GM21423 (cell line): ENCODE results near the gene TLNRD1.
A peak's percentile ranks its signal among the peaks of the same experiment; 100 is the strongest.
"Not testable (repeated sequence)": the region's sequence is repeated elsewhere in the genome, so short reads cannot be mapped to it uniquely, and the experiment has no call there.

Experiments
- ATAC-seq: cut with Tn5 transposase; IDR thresholded peaks from one replicate; pipeline ENCODE4 v1.9.1; 2021; ENCODE audit warnings: mild to moderate bottlenecking, moderate library complexity; ENCODE audit not compliant: unreplicated experiment

TLNRD1 gene

DNA sequence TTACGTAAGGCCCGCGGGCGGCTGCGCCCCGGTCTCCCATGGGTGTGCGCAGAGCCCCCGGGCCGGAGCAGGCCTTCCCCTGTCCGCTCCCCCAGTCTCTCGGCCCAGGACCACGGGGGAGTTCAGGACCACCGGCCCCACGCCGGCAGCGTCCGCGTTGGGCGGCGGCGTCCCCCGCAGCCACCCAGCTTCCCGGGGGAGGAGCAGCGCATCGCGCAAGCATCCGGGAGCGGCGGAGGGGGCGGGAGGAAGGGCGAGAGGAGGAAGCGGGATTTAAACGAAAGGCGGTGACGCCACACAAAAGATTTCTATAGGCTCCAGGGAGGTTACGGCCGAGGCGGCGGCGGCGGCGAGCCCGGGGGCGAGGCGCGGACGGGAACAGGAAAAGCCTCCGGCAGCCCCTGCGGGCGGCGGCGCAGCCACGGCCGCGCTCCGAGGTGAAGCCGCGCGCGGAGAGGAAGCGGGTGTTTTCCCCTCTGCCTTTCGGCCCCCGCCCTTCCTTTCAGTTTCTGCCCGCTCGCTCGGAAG is at the start of gene TLNRD1:
Gene TLNRD1 (plus strand): TSS at position 300 of the 528 bp plus-strand sequence. CDS start 1,349 bp downstream, outside the sequence.
- ATAC-seq = peak; percentile 48

DNA sequence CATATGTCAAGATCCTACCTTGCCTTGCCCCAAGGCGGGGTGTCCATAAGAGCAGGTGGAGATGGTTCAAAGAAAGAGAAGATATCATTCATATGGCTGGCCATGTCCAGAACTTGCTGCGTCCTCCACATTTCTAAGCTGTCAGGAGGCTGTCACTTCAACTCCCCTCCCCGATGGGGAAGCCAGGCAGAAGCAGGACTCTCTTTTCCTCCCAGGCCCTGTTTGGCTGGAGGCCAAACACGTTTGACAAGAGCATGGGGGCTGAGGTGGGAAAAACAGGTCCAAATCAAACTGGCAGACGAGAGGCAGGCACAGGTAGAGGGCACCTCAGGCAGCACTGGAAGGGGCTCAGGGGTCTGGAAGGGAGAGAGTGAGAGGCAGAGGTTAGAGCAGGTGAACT is 48.8 kb upstream of the TLNRD1 start:
- no peak for ATAC-seq

DNA sequence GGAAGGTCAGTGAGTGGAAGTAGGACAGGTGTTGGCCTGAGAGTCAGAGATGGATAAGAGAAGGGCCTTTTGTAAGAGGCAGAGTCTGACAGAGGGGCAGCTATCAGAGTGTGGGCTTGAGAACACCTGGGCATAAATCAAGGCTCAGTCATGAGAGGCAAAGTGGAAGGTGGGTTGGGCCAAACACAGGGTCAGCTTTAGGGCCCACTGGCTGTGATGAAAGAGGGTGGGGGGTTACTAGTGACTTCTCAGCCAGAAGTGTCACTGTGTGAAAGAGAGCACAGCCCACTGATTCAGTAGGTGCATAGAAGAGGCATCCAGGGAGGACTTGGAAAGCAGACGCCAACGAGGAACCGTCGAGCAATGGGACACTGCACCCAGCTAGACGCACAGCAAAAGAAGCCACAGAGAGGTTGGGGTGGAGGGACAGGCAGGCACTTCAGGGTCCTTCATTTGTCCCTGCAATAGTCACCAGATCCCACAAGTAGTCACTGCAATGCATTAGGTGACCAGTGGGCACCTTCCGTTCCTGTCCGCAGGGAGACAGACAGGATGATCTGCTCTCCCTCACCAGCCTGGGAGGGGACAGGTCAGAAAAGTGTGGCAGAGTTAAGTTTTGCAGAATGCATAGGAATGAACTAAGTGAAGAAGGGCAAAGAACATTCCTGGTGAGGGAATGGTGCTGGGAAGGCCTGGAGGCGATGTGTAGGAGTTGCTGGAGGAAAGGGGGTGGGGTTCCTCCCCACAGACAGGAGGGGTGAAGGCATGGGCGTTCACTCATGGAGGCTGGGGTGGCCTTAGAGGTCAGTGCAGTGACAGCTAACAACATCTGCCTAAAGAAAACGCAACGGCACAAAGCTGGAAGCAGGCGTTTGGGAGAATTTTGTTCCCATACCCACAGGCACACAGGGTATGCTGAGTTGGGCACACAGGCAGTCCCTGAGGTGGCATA is 47.4 kb upstream of the TLNRD1 start:
- no peak for ATAC-seq

DNA sequence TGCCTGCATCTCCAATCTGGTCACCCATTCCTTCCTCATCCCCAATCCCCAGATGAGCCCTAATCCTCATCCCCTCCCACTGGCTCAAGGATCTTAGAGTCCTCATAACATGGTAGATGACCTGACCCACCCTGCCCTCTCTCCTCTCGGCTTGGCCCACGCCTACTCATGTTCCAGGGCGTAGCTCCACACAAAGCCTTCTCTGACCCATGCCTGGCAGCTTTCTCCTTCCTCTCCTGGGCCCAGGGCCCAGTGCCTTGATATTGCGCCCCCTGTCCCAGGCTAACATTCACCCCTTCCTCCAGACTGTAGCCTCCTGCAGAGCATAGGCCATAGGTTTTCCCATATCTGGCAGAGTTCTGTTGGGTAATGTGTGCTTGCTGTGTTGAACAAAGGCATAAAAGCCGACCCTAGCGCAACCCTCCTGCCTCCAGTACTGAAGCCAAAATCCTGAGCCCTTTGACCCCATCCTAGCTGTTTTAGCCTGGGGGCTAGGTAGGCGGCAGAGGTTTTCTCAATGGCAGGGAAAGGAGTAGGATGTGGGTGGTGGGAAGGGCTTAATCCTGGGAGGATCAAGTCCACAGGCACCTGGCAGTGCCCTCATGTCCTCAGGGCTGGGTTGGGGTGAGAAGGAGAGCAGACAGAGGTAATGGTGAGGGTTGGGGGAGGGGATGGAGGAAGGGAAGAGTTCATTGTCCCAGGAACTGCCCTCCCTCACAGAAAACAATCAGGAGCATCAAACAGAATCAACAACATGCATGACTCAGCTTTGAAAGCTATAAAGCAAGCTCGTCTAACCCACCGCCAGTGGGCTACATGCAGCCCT is 46.6 kb upstream of the TLNRD1 start:
- no peak for ATAC-seq

GRCh38 chr15:80955571-80956452 is 44.9 kb upstream of the TLNRD1 start:
- ATAC-seq = peak; percentile 59

DNA sequence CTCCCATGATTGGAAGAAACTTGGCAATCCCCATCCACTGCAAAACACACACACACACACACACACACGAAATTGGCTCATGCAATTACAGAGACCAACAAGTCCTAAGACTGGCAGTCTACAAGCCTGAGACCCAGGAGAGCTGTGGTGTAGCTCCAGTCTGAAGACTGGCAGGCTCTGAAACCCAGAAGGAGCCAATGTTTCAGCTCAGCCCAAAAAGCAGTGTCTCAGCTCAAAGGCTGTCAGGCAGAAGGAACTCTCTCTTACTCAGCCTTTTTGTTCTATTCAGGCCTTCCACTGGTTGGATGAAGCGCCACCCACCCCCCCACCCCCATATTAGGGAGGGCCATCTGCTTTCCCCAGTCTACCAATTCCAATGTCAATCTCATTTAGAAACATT is 43.2 kb upstream of the TLNRD1 start:
- no peak for ATAC-seq

GRCh38 chr15:80957976-80958375 is 42.7 kb upstream of the TLNRD1 start:
- no peak for ATAC-seq

GRCh38 chr15:80958818-80959495 is 41.8 kb upstream of the TLNRD1 start:
- ATAC-seq = no peak

GRCh38 chr15:80965454-80965853 is 35.3 kb upstream of the TLNRD1 start:
- ATAC-seq = not testable (repeated sequence)

DNA sequence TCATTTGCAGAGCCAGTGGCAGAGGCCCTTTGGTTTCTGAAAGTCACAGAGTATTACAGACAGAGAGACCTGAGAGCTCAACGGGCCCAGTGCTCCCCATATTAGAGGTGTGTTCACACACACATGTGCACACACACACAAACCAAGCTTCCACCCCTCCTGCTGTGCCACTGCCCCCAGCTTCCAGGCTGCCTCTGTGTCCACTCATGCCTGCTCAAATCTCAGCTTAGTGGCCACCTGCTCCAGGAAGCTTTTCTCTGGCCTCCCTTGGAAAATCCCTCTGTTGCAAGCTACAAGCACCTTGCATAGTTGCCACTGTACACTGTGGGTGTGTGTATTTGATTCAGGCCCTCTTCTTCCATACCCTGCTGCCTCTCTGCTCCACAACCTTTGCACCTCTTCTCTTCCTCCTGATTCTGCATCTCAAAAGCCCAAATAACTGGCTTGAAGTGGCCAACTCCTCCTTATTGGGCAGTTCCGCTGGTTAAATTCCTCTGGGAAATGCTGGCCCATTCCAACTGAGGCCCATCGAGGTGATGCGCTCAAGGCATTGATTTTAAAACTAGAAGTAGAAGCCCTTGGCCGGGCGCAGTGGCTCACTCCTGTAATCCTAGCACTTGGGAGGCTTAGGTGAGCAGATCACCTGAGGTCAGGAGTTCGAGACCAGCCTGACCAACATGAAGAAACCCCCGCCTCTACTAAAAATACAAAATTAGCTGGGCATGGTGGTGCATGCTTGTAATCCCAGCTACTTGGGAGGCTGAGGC is 34.1 kb upstream of the TLNRD1 start:
- ATAC-seq = no peak

DNA sequence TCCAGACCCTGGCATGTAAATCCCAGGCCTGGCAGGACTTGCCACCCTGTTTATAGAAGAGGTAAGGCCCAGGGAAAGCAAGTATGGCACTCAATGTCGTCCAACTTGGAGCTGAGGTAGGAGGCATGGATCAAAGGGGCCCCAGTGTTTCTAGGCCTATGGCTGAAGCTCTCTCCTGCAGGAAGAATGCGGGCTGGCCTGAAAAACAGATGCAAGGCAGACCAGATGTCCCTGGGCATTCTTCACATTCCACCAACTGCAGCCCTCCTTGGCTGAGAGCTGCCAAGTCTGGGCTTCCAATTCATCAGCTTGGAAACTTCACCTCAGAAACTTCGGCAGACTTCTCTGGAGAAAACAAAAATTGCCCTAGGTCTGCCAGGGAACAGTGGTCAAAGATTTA is 33.3 kb upstream of the TLNRD1 start:
- ATAC-seq = no peak

DNA sequence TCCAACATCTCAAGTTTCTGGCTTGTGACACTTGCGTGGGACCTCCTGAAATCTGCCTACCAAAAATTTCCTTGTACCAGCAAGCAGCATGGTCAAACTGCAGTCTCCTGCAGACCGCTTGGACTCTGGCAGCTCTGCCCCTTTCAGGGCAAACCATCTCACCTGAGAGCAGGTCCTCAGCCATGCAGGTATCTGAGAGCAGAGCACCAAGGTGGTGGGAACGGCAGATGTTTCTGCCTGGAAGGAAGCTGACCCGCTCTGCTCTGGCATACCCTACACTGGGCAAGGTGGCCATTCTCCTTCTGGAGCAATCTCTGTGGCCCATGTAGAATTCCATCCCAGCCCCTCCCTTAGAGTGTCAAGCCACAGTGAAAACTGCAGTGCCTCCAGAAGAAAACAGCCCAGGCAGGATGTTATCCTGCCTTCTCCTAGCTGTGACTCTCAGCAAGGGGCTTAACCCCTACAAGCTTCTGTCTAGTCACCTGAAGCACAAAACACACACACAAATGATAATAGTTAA is 32.7 kb upstream of the TLNRD1 start:
- no peak for ATAC-seq

GRCh38 chr15:80969316-80969715 is 31.4 kb upstream of the TLNRD1 start:
- no peak for ATAC-seq

- ATAC-seq = no peak
Observed at GRCh38 chr15:80970018-80970657, 30.6 kb upstream of the TLNRD1 start.

DNA sequence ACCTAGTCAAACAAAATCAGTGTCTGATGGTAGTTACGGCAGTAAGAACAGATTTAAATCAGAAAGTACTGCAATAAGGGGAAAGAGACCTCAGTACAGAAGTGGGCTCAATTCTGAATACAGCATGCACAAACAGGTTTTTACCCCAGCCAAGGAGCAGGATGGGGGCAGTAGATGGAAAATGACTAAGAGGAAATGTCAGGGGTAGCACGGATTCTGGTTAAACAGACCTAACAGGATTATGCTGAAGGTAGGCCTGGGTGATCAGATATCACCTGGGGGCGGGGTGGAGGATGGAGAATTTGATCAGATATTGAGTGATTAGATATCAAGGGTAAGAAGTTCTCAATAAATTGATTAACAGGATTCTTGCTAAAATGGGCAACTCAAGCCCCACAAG is 30.1 kb upstream of the TLNRD1 start:
- no peak for ATAC-seq

- ATAC-seq = no peak
Observed at GRCh38 chr15:80971143-80971542, 29.6 kb upstream of the TLNRD1 start.

DNA sequence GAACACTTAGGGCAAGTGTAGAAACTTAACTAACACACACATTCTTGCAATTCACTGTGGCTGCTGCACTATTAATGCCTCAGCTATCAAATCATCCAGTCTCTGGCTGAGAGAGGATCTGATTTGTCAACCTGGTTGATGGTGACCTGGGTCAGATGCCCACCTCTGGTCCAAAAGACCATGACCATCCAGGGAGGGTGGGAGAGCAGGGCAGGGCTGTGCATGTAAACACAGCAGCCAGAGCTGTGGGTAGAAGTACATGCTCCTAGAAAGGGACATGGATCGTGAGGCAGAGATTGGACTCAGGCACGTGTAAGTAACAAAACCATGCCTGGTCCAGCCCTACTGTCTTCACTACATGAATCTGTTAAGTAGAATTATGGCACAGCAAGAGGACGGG is 28.4 kb upstream of the TLNRD1 start:
- ATAC-seq = no peak

DNA sequence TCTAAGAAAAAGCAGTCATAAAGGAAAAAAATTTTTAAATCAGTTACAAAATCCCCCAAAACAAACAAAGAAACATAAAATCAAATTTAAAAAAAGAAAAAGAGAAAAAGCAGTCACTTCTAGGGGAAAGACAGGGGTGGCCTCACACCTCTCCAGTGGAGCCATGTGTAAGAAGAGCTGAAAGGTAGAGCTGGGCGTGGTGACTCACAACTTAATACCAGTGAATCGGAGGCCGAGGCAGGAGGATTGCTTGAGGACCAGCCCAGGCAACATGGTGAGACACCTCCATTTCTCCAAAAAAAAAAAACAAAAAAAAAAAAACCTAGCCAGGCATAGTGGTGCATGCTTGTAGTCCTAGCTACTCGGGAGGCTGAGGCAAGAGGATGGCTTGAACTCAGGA is 25.8 kb upstream of the TLNRD1 start:
- ATAC-seq = no peak

DNA sequence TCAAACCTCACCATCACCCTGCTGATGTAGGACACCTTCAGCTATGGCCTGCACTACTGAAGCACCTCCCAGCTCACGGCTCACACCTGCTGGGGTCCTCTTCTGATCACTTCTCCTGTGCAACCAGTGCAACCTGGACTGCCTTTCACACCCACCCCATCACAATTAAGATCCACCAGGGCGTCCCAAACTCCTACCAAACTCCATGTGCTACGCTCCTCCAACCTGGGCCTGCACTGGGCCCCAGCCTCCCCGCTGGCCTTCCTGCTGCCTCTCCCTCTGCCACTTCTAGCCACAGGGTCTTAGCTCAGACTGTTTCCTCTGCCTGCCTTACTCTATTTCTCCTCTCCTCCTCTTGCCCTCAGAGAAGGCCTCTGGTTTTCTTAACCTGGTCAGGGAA is 23.9 kb upstream of the TLNRD1 start:
- no peak for ATAC-seq
